Ishikawa (cell line): Measurements from ENCODE around the gene DHRS13.

ENCODE experiments used
- CEBPB ChIP-seq: IDR thresholded peaks from 2 replicates; pipeline ENCODE4 v1.6.1; 2012
- CREB1 ChIP-seq: IDR thresholded peaks from 2 replicates; pipeline ENCODE4 v1.6.1; 2012; ENCODE audit warnings: low read depth
- EGR1 ChIP-seq: IDR thresholded peaks from 2 replicates; pipeline ENCODE4 v1.6.1; 2012
- EP300 ChIP-seq: IDR thresholded peaks from 2 replicates; pipeline ENCODE4 v1.6.1; 2012; ENCODE audit warnings: borderline replicate concordance
- FOXM1 ChIP-seq: IDR thresholded peaks from 2 replicates; pipeline ENCODE4 v1.6.1; 2012; ENCODE audit warnings: low read depth, borderline replicate concordance
- NFIC ChIP-seq: IDR thresholded peaks from 2 replicates; pipeline ENCODE4 v1.6.1; 2012
- RAD21 ChIP-seq: IDR thresholded peaks from 2 replicates; pipeline ENCODE4 v1.6.1; 2012; ENCODE audit warnings: low read depth
- TAF1 ChIP-seq: IDR thresholded peaks from 2 replicates; pipeline ENCODE4 v1.6.1; 2012; ENCODE audit warnings: low read depth, mild to moderate bottlenecking
- TCF12 ChIP-seq: IDR thresholded peaks from 2 replicates; pipeline ENCODE4 v1.6.1; 2012; ENCODE audit warnings: low read depth
- TEAD4 ChIP-seq: IDR thresholded peaks from 2 replicates; pipeline ENCODE4 v1.6.1; 2012
- YY1 ChIP-seq: IDR thresholded peaks from 2 replicates; pipeline ENCODE4 v1.6.1; 2012; ENCODE audit warnings: low read depth
- ZBTB7A ChIP-seq: IDR thresholded peaks from 2 replicates; pipeline ENCODE4 v1.6.1; 2012; ENCODE audit warnings: low read depth
- TF ChIP-seq, protein P1 (sequence below): IDR thresholded peaks from 2 replicates; pipeline ENCODE4 v1.6.1; 2012
- TF ChIP-seq, protein P2 (sequence below): IDR thresholded peaks from 2 replicates; pipeline ENCODE4 v1.6.1; 2012; ENCODE audit warnings: low read depth, mild to moderate bottlenecking
- TF ChIP-seq, protein P3 (sequence below): IDR thresholded peaks from 2 replicates; pipeline ENCODE4 v1.6.1; 2012

DHRS13 gene

DNA sequence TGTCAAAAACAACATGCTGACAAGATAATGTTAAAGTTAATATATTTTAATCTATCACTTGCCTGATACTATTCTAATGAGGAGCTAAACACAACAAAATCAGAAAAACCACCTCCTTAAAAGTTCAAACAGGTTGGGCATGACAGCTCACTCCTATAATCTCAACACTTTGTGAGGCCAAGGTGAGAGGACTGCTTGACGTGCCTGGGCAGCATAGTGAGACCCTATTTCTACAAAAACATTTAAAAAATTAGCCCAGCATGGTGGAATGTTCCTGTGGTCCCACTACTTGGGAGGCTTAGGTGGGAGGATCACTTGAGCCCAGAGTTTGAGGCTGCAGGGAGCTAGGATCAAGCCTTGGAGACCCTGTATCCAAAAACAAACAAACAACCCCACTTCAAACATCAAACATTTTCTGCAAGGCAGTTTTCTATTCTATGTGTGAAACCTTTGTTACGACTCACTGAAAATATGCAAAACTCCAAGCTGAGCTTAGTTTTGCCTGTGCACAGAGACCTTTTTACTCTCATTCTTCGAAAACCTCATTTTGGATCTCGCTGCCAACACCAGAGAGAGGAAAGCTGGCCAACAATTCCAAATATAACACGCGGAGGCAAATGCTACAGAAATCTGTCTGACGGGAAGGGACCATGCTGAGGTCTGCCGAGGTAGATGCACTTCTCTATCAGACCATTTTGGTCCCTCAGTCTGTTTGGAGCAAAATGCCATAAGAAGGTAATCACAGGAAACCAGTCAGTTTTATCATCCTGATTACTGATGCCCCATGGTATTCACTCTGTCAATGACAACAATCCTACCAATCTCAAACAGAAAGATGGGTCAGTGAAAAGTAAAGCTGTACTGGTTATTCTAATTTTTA lies 42.2 kb upstream of the DHRS13 start:
- TF ChIP-seq TCF12: no peak
- TF ChIP-seq CREB1: no peak
- TF ChIP-seq, protein P1, sequence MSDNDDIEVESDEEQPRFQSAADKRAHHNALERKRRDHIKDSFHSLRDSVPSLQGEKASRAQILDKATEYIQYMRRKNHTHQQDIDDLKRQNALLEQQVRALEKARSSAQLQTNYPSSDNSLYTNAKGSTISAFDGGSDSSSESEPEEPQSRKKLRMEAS: no peak
- TF ChIP-seq ZBTB7A: no peak

DNA sequence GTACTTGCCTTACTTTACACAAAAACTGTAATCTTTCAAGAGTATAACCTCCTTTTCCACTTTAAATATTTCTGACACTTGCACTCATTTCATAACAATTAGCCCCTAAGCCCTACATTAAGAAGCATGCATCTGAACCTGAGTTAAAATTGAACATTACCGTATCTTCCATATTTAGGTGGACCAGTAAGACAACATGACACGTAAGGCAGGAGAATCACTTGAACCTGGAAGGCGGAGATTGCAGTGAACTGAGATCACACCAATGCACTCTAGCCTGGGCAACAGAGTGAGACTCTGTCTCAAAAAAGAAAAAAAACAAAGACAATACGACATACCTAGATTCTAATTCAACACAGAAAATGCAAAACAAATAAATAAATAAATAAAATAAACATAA lies 41.5 kb upstream of the DHRS13 start:
- no peak for TF ChIP-seq TEAD4
- TF ChIP-seq EGR1: no peak
- no peak for TF ChIP-seq NFIC
- TF ChIP-seq EP300: no peak
- no peak for TF ChIP-seq CEBPB
- TF ChIP-seq, protein P2, sequence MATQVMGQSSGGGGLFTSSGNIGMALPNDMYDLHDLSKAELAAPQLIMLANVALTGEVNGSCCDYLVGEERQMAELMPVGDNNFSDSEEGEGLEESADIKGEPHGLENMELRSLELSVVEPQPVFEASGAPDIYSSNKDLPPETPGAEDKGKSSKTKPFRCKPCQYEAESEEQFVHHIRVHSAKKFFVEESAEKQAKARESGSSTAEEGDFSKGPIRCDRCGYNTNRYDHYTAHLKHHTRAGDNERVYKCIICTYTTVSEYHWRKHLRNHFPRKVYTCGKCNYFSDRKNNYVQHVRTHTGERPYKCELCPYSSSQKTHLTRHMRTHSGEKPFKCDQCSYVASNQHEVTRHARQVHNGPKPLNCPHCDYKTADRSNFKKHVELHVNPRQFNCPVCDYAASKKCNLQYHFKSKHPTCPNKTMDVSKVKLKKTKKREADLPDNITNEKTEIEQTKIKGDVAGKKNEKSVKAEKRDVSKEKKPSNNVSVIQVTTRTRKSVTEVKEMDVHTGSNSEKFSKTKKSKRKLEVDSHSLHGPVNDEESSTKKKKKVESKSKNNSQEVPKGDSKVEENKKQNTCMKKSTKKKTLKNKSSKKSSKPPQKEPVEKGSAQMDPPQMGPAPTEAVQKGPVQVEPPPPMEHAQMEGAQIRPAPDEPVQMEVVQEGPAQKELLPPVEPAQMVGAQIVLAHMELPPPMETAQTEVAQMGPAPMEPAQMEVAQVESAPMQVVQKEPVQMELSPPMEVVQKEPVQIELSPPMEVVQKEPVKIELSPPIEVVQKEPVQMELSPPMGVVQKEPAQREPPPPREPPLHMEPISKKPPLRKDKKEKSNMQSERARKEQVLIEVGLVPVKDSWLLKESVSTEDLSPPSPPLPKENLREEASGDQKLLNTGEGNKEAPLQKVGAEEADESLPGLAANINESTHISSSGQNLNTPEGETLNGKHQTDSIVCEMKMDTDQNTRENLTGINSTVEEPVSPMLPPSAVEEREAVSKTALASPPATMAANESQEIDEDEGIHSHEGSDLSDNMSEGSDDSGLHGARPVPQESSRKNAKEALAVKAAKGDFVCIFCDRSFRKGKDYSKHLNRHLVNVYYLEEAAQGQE: no peak
- no peak for TF ChIP-seq FOXM1
- no peak for TF ChIP-seq RAD21
- TF ChIP-seq, protein P1: no peak
- no peak for TF ChIP-seq TAF1
- TF ChIP-seq YY1: no peak
- TF ChIP-seq TCF12: no peak
- TF ChIP-seq ZBTB7A: no peak
- TF ChIP-seq, protein P3, sequence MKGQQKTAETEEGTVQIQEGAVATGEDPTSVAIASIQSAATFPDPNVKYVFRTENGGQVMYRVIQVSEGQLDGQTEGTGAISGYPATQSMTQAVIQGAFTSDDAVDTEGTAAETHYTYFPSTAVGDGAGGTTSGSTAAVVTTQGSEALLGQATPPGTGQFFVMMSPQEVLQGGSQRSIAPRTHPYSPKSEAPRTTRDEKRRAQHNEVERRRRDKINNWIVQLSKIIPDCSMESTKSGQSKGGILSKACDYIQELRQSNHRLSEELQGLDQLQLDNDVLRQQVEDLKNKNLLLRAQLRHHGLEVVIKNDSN: no peak
- no peak for TF ChIP-seq CREB1

DNA sequence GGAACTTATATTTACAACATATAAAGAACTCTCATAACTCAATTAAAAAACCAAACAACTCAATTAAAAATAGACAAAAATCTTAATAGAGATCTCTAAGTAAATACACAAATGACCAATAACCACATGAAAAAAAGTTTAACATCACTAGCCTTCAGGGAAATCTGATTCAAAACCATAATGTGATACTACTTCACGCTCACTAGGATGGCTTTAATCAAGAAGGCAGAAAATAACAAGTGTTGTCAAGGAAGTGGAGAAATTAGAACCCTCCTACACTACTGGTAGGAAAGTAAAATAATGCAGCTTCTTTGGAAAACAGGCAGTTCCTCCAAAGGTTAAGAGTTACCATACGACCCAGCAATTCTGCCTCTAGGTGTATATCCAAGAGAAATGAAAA lies 40.0 kb upstream of the DHRS13 start:
- TF ChIP-seq FOXM1: no peak
- no peak for TF ChIP-seq CEBPB
- TF ChIP-seq EP300: no peak
- TF ChIP-seq, protein P2: no peak
- TF ChIP-seq CREB1: no peak
- no peak for TF ChIP-seq YY1
- TF ChIP-seq, protein P1: no peak
- TF ChIP-seq NFIC: no peak
- no peak for TF ChIP-seq TEAD4
- TF ChIP-seq EGR1: no peak
- no peak for TF ChIP-seq ZBTB7A
- no peak for TF ChIP-seq TAF1
- no peak for TF ChIP-seq TCF12
- TF ChIP-seq, protein P3: no peak
- TF ChIP-seq RAD21: no peak

DNA sequence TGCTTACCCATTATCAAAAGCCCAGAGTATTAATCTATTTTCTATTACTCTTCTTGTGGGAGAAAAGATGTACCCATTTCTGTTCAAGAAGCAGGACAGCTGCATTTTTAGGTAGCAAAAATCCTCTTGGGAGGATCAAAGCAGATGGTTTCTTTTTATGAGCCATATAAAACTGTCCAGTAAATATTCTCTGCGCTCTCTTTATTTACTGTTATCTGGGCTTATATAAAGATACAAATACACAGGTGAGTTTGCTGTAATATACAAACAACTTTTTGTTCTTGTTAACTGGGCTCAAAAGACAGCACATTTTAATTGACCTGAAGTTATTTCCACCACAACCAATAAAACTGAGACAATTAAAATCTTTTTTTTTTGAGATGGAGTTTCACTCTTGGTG lies 38.4 kb upstream of the DHRS13 start:
- no peak for TF ChIP-seq CEBPB
- TF ChIP-seq RAD21: no peak
- TF ChIP-seq TCF12: no peak
- no peak for TF ChIP-seq EP300
- TF ChIP-seq TEAD4: no peak
- no peak for TF ChIP-seq EGR1
- TF ChIP-seq FOXM1: no peak
- TF ChIP-seq, protein P2: no peak
- no peak for TF ChIP-seq CREB1
- TF ChIP-seq YY1: no peak
- TF ChIP-seq, protein P1: no peak
- TF ChIP-seq NFIC: no peak
- no peak for TF ChIP-seq ZBTB7A
- TF ChIP-seq TAF1: no peak
- TF ChIP-seq, protein P3: no peak
